GM06990 (cell line): ENCODE measurements around the gene RPS3A.

ENCODE experiments used
- DNase-seq: peaks from one replicate; pipeline ENCODE4 v3.0.0-alpha.2; 2011; ENCODE audit not compliant: insufficient read length; ENCODE audit errors: extremely low read depth
- H3K27me3 ChIP-seq: replicated peaks from 2 replicates; pipeline ENCODE4 v1.6.0; 2011; ENCODE audit warnings: low read length; ENCODE audit not compliant: control insufficient read depth, insufficient read depth
- H3K36me3 ChIP-seq: 2 replicates; pipeline ENCODE4 v1.5.1; 2011; ENCODE audit warnings: low read length; ENCODE audit not compliant: control insufficient read depth, insufficient read depth
- H3K4me3 ChIP-seq: replicated peaks from 2 replicates; pipeline ENCODE4 v1.5.1; 2011; ENCODE audit warnings: low read depth, mild to moderate bottlenecking, control low read depth, low read length
- CTCF ChIP-seq: IDR thresholded peaks from 2 replicates; pipeline ENCODE4 v1.5.1; 2011; ENCODE audit warnings: low read length, control low read depth, mild to moderate bottlenecking, inconsistent platforms; ENCODE audit not compliant: insufficient read depth, poor library complexity, severe bottlenecking

The RPS3A gene

GRCh38 chr4:151143162-151143561 is 43.7 kb downstream of the RPS3A start:
- Histone ChIP-seq H3K27me3 (no peaks in the 10 kb centered on the region), H3K4me3 (no peak overlapping the region), H3K36me3 (no peaks in the 10 kb centered on the region)
- DNase-seq, result no peak
- no peak for TF ChIP-seq CTCF

GRCh38 chr4:151143811-151144210 is 44.4 kb downstream of the RPS3A start:
- TF ChIP-seq CTCF, result no peak
- DNase-seq, result no peak
- Histone ChIP-seq H3K4me3 (no peak overlapping the region), H3K27me3 (no peaks in the 10 kb centered on the region), H3K36me3 (no peaks in the 10 kb centered on the region)

DNA sequence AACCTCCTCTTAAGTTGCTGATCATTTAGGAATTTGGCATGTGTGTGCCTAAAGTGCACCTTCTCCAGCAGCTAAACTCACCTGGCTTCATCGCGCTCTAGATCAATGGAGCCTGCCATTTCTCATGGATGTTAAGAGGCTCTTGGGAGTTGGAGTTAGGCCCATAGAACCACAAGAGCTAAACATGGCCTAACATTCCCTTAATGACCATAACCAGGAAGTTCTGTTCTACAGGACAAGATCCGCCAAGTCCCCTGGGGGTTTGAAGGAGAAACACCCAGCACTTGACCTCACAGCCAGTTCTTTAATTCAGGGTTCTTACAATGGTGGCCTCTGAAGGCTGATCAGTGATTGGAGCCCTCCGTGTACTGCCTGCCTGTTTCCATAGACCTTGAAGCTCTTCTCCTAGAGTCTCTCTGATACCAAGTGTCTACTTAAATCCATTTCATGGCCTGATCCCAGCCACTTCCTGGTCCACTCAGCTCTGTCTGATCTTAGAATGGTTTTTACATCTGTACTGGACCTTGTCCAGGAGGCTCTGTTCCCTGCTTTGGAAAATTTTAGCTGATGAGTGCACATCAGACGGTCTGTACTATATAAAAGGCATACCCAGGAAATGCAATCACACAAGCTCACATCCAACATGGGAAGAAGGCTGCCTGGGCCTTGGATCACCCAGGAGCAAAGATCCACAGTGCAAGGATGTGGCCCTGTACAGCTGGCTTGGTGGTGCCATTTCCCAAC is 45.1 kb downstream of the RPS3A start:
- TF ChIP-seq CTCF, result no peak
- DNase-seq, result no peak
- Histone ChIP-seq H3K27me3 (no peaks in the 10 kb centered on the region), H3K36me3 (no peaks in the 10 kb centered on the region), H3K4me3 (no peak overlapping the region)

DNA sequence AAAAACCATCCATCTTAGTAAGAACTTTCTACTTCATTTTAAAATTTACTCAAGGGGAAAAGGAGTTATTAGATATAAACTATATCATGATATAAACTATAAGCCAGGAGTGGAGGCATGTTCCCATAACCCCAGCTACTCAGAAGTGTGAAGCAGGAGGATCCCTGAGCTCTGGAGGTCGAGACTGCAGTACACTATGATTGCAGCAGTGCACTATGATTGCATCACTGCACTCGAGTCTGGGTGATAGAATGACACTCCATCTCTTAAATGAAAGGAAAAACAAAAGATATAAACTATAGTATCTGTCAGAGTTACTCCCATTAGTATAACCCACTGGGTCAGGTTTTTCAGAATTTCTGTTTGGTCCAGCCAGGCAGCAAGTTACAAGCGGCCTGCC is 47.6 kb downstream of the RPS3A start:
- TF ChIP-seq CTCF, result no peak
- Histone ChIP-seq H3K36me3 (no peaks in the 10 kb centered on the region), H3K4me3 (no peak overlapping the region), H3K27me3 (no peaks in the 10 kb centered on the region)
- DNase-seq, result no peak

DNA sequence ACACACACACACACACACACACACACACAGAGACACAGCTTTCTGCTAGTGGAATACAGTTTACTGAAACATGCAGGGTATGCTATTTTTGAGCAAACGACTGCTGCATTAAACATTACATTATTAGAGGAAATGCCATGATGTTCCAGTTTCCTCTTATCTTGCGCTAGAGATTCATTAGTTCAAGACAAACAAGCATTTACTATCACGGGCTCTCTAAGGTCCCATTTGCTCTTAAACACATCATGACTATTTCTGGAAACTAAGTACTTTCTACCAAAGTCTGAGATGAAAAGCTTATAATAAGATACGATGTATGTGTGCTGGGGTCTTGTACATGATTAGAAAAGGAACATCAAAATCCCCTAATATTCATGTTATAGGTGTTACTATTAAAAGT is 48.8 kb downstream of the RPS3A start:
- TF ChIP-seq CTCF, result no peak
- DNase-seq, result no peak
- no peaks in the 10 kb centered on the region for H3K27me3 ChIP-seq
- no peaks in the 10 kb centered on the region for H3K36me3 ChIP-seq
- H3K4me3 ChIP-seq, result no peak overlapping the region
